OCI-LY3 (cell line): ENCODE results near the gene GRM8.

Source experiments
- H2AFZ ChIP-seq: fragments of 200-600, 300-600 bp; shearing (Covaris generic); 2 replicates; pipeline ENCODE4 v1.6.0; 2014; ENCODE audit warnings: antibody characterized with exemption, low read depth, low read length
- H3K27ac ChIP-seq: fragments of 200-600, 300-600 bp; sonication (generic); 2 replicates; pipeline ENCODE4 v1.5.1; 2014; ENCODE audit warnings: mild to moderate bottlenecking, low read length, moderate library complexity, mixed read lengths
- H3K27me3 ChIP-seq: fragments of 200-600, 300-600 bp; sonication (generic); 2 replicates; pipeline ENCODE4 v1.6.1; 2014; ENCODE audit warnings: low read depth, low read length, mixed read lengths
- H3K36me3 ChIP-seq: fragments of 200-600, 300-600 bp; sonication (generic); replicated peaks from 2 replicates; pipeline ENCODE3; 2014; ENCODE audit warnings: low read depth, low read length, mixed read lengths
- H3K4me1 ChIP-seq: fragments of 300-600, 200-600 bp; sonication (generic); 2 replicates; pipeline ENCODE4 v1.6.1; 2014; ENCODE audit warnings: low read length, mixed read lengths
- H3K4me2 ChIP-seq: fragments of 200-600, 300-600 bp; sonication (generic); 2 replicates; pipeline ENCODE4 v1.6.1; 2014; ENCODE audit warnings: low read length, mixed read lengths
- H3K4me3 ChIP-seq: fragments of 300-600, 200-600 bp; sonication (generic); 2 replicates; pipeline ENCODE4 v1.5.1; 2014; ENCODE audit warnings: antibody characterized with exemption, mild to moderate bottlenecking, low read length, moderate library complexity
- H3K79me2 ChIP-seq: fragments of 300-600, 200-600 bp; shearing (Covaris generic); 2 replicates; pipeline ENCODE4 v1.6.1; 2014; ENCODE audit warnings: mild to moderate bottlenecking, low read length, mixed read lengths
- H3K9ac ChIP-seq: fragments of 300-600, 200-600 bp; shearing (Covaris generic); 2 replicates; pipeline ENCODE4 v1.6.0; 2014; ENCODE audit warnings: mild to moderate bottlenecking, low read length, moderate library complexity
- H3K9me3 ChIP-seq: fragments of 200-600, 300-600 bp; shearing (Covaris generic); 2 replicates; pipeline ENCODE4 v1.6.1; 2014; ENCODE audit warnings: low read length, mixed read lengths; ENCODE audit not compliant: insufficient read depth
- H4K20me1 ChIP-seq: fragments of 200-600, 300-600 bp; sonication (generic); 2 replicates; pipeline ENCODE4 v1.6.1; 2016; ENCODE audit warnings: low read length, mixed read lengths; ENCODE audit not compliant: insufficient read depth
- EZH2phosphoT487 ChIP-seq: fragments of 200-600 bp; shearing (Covaris generic); IDR thresholded peaks from 2 replicates; pipeline ENCODE4 v1.6.1; 2018; ENCODE audit warnings: antibody characterized with exemption, mixed run types, low read depth
- TF ChIP-seq, protein P1 (sequence below): fragments of 200-600, 300-600 bp; sonication (generic); IDR thresholded peaks from 2 replicates; pipeline ENCODE4 v1.5.1; 2014; ENCODE audit warnings: antibody characterized with exemption, low read length, low read depth

GRM8 gene

GRCh38 chr7:126401918-126402317 is 850.8 kb downstream of the GRM8 start:
- H3K27ac ChIP-seq = no peak overlapping the region
- no peak overlapping the region for H3K4me3 ChIP-seq
- H3K4me2 ChIP-seq = no peak overlapping the region
- no peaks in the 10 kb centered on the region for H4K20me1 ChIP-seq
- H3K79me2 ChIP-seq = no peaks in the 10 kb centered on the region
- TF ChIP-seq, protein P1, sequence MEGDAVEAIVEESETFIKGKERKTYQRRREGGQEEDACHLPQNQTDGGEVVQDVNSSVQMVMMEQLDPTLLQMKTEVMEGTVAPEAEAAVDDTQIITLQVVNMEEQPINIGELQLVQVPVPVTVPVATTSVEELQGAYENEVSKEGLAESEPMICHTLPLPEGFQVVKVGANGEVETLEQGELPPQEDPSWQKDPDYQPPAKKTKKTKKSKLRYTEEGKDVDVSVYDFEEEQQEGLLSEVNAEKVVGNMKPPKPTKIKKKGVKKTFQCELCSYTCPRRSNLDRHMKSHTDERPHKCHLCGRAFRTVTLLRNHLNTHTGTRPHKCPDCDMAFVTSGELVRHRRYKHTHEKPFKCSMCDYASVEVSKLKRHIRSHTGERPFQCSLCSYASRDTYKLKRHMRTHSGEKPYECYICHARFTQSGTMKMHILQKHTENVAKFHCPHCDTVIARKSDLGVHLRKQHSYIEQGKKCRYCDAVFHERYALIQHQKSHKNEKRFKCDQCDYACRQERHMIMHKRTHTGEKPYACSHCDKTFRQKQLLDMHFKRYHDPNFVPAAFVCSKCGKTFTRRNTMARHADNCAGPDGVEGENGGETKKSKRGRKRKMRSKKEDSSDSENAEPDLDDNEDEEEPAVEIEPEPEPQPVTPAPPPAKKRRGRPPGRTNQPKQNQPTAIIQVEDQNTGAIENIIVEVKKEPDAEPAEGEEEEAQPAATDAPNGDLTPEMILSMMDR = no peak
- TF ChIP-seq EZH2phosphoT487 = no peak
- no peaks in the 10 kb centered on the region for H3K9me3 ChIP-seq
- H3K27me3 ChIP-seq = no peaks in the 10 kb centered on the region
- H3K9ac ChIP-seq = no peak overlapping the region
- no peak overlapping the region for H2AFZ ChIP-seq
- no peaks in the 10 kb centered on the region for H3K36me3 ChIP-seq
- peaks cover 4% of the 10 kb centered on the region; the same call in 1 of the 2 replicates for H3K4me1 ChIP-seq

DNA sequence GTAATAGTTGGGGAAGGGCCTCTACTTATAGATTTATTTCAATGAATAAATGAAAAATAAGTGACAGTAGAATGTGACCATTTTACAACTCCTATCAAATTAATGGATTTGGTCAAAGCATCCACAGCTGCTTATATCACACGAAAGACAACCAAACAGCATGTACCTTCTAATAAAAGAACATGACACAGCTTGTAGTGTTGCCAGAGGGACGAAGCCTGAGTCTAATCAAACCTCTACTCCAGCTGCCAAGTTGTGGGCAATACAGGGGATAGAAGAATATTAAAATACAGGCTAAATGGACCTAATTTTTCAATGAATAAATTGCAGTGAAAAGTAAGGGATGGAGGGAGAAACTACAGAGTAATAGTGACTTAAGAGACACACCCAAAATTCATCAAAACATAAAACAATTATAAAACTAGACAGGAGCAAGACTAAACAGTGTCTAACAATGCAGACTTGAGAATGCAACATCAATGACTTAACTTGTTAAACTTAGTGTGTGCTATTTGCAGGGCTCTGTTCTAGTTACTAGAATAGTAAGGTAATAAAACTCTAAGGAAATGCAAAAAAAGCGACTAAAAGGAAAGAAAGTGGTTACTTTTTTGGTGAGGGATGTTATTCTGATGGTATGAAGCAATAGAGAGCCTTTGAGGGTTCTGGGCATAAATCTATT is 853.8 kb downstream of the GRM8 start:
- TF ChIP-seq, protein P1 = no peak
- no peak for TF ChIP-seq EZH2phosphoT487
- H3K27ac ChIP-seq = no peak overlapping the region

DNA sequence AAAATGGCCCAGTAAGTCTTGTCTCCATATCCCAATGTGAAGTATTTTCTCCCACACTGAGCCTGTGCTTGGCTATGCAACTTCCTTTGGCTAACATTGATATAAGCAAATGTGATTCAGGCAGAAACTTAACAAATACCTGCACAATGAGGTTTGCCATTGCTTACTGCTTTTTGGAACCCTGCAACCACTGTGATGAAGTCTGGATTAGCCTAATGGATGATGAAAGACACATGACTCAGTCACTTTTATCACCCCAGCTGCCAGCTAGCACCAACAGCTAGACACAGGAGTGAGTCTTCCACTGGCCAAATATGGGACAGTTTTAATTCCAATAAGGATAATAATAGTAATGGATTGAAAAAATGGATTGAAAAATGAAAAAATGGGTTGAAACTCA is 854.5 kb downstream of the GRM8 start:
- H3K4me1 ChIP-seq = no peaks in the 10 kb centered on the region
- H3K27ac ChIP-seq = no peak overlapping the region
- H3K4me3 ChIP-seq = no peak overlapping the region
- no peak overlapping the region for H3K9ac ChIP-seq
- no peak overlapping the region for H3K4me2 ChIP-seq
- no peaks in the 10 kb centered on the region for H3K27me3 ChIP-seq
- no peaks in the 10 kb centered on the region for H4K20me1 ChIP-seq
- H3K9me3 ChIP-seq = no peaks in the 10 kb centered on the region
- H3K36me3 ChIP-seq = no peaks in the 10 kb centered on the region
- no peaks in the 10 kb centered on the region for H3K79me2 ChIP-seq
- TF ChIP-seq, protein P1 = no peak
- no peak for TF ChIP-seq EZH2phosphoT487
- H2AFZ ChIP-seq = no peak overlapping the region

More for the DNA sequence above, 853.8 kb downstream of the GRM8 start:
- H3K79me2 ChIP-seq = no peaks in the 10 kb centered on the region
- no peaks in the 10 kb centered on the region for H3K27me3 ChIP-seq
- no peaks in the 10 kb centered on the region for H4K20me1 ChIP-seq
- no peak overlapping the region for H2AFZ ChIP-seq
- H3K4me1 ChIP-seq = no peaks in the 10 kb centered on the region
- H3K4me2 ChIP-seq = no peak overlapping the region
- no peak overlapping the region for H3K4me3 ChIP-seq
- no peaks in the 10 kb centered on the region for H3K9me3 ChIP-seq
- H3K36me3 ChIP-seq = no peaks in the 10 kb centered on the region
- H3K9ac ChIP-seq = no peak overlapping the region

GRCh38 chr7:126394406-126394805 is 858.3 kb downstream of the GRM8 start:
- Histone ChIP-seq H4K20me1 (no peaks in the 10 kb centered on the region), H3K9me3 (no peaks in the 10 kb centered on the region), H3K4me1 (no peaks in the 10 kb centered on the region), H3K4me2 (no peak overlapping the region), H3K9ac (no peak overlapping the region), H2AFZ (no peak overlapping the region), H3K36me3 (no peaks in the 10 kb centered on the region), H3K27me3 (no peaks in the 10 kb centered on the region), H3K79me2 (no peaks in the 10 kb centered on the region), H3K27ac (no peak overlapping the region), H3K4me3 (no peak overlapping the region)
- TF ChIP-seq, protein P1 = no peak
- no peak for TF ChIP-seq EZH2phosphoT487
